GM13976 (cell line): ENCODE data around the gene KDM7A.
A peak's percentile ranks its signal among the peaks of the same experiment; 100 is the strongest.

Experiments
- DNase-seq: peaks from one replicate; pipeline ENCODE4 v3.0.0; 2012; ENCODE audit warnings: low spot score
- CTCF ChIP-seq: IDR thresholded peaks from 2 replicates; pipeline ENCODE4 v1.5.1; 2012; ENCODE audit warnings: borderline replicate concordance, mild to moderate bottlenecking; ENCODE audit not compliant: insufficient read depth; ENCODE audit errors: extremely low read depth, missing control alignments, control extremely low read depth
- in situ Hi-C: fragments of 300-500 bp; cut with MboI; formaldehyde crosslinking; loops from one replicate; pipeline ENCODE4 v1.12.0; 2022; ENCODE audit warnings: low sequenced_read_pairs, mixed read lengths, inconsistent platforms; ENCODE audit not compliant: unreplicated experiment

Gene KDM7A

DNA sequence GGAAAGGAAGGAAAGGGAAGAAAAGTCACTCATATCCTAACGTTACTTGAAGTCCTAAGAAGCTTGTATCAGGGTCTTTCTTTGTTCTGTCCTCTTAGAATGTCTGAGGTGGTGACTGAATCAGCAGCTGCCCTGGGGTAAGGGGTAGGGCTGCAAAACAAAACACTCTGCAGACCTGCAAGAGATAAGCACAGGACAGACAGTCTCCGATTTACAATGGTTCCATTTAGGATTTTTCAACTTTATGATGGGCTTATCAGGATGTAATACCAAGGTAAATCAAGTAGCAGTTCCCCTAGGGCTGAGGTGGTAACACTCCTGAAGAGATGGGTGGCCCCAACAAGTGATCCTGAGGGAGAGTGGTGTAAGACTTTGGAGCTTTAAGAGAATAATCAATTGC is 16.5 kb downstream of the KDM7A start:
- TF ChIP-seq CTCF: no peak
- in situ Hi-C loops: no loop called here
- DNase-seq: no peak

DNA sequence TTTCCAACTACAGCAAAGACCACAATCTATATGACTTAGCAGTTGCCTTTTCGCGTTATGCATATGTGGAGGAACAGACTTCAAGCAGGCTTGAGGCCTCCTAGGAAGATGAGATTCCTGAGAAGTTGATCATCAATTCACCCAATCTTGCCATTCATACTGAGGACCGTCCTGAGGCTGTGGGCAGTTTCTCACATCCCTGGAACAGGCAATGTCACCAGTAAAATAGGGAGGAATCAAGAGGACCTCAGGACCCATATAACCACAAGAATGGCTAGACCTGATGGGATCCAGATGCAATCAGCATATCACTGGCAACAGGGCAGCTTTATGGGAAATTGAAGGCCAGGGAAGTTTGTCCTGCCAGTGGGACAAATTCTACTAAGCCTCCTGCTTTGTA is 17.3 kb downstream of the KDM7A start:
- no peak for DNase-seq
- in situ Hi-C loops: no loop called here
- TF ChIP-seq CTCF: no peak

DNA sequence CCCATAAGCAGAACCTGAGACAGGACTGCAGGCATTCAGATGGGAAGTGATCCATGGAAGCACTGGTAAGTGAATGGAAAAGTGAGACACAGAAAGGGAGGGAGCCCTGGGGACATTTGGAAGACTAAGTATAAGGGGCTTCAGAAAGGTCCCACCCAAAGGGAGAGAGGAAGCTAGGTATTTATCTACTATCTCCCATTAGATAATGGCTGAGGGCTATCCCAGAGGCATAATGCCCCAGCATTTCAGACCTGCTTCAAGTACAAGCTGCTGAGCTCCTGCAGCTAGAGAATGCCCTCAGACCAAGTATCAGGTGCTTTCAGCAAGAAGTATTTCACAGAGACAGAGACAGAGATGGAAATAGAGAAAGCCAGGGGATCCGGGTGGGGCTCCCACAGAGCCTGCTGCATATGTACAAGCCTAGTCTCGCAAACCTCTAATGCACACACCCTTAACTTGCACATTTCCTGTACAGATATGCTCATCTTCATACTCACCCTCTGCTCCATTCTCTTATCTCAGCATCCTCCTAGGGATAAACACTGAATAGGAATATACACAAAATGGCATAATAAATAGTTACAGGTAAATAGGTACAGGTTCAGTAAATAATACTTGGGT is 20.2 kb downstream of the KDM7A start:
- no peak for TF ChIP-seq CTCF
- in situ Hi-C loops: no loop called here

GRCh38 chr7:140155428-140155827 is 21.4 kb downstream of the KDM7A start:
- no peak for DNase-seq
- in situ Hi-C loops: no loop called here
- no peak for TF ChIP-seq CTCF

More for the DNA sequence above, 20.2 kb downstream of the KDM7A start:
- no peak for DNase-seq

- in situ Hi-C loops: no loop called here
- TF ChIP-seq CTCF: no peak
- peak; percentile 24 for DNase-seq
Observed at GRCh38 chr7:140153666-140154161, 23.1 kb downstream of the KDM7A start.

DNA sequence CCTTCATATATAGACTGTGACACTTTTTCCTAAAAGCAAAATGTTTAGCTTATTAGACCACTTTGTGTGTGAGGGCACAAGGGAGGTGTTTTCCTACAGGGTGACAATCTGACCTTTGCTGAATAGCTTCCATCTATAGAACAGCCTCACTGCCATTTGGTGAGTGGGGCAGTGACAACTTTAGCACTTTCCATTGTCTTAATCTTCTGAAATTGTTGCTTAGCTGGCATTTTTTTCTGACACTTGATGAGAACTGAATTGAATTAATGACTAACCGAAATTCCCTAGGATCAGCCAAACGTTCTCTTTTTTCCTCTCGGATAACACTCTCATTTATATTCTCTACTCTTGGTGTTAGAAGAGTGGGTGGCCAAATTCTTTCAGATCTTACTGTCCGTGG is 30.2 kb downstream of the KDM7A start:
- in situ Hi-C loops: no loop called here
- no peak for DNase-seq
- no peak for TF ChIP-seq CTCF
